ENCODE measurements around the gene RNLS. TPM values are rescaled to one million over a fixed set of nuclear protein-coding genes. Genes with fewer than 3 reads are reported as not detected.

The RNLS gene
- total and polyA plus RNA-seq, 2 of the 4 experiments (the other 2 are of a cell fraction): 4.5 to 7.0 TPM

DNA sequence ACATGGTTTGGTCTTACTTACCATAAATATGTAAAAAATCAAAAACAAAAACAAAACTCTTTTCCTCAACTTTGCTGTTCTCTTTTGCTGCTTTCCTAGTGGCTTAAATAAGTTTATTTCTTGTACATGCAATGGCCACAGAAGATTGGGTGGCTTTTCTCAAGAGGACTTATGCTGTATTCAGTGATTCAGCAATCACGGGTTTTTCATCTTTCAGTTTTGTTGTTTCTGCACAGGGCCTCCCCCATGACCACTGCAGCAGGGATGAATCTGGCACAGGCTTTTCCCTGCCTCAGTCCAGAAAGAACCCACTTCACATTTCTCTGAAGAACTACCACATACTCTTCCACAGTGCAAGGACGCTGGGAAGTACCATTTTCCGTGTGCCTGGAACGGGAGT, 355.0 kb downstream of the RNLS start:
- Histone ChIP-seq H4K8ac (ENCODE audit: low read depth in 2 of 2, low read length in 2 of 2) (peak overlapping the region in 1 of 2 experiments; percentile 26; a peak in 2 of 4 replicates), H3K4me1 (ENCODE audit: control insufficient read depth, insufficient read depth, low read length) (peaks cover 3% of the 10 kb centered on the region; the same call in 1 of the 2 replicates), H2AK9ac (replicated peaks; ENCODE audit: low read depth, low read length, poor library complexity) (no peak overlapping the region), H3K79me1 (ENCODE audit: low read depth in 1 of 2, low read length in 2 of 2) (no peaks in the 10 kb centered on the region), H3K4me2 (ENCODE audit: low read depth, low read length) (no peak overlapping the region), H4K91ac (ENCODE audit: insufficient read depth, low read depth, low read length) (no peak overlapping the region), H3K4ac (ENCODE audit: low read depth, low read length) (no peak overlapping the region; the same call in 1 of the 2 replicates), H3K9ac (ENCODE audit: low read depth, low read length) (no peak overlapping the region), H3K56ac (ENCODE audit: extremely low read depth, insufficient read depth, low read length) (no peak overlapping the region), H3K18ac (ENCODE audit: low read depth, low read length) (no peak overlapping the region), H3K9me1 (ENCODE audit: insufficient read depth, low read length) (0 out of 2 replicates have a peak, but pooled peaks cover 2% of the 10 kb centered on the region), H3K36me3 (ENCODE audit: control insufficient read depth, insufficient read depth, low read length) (no peaks in the 10 kb centered on the region), H3K27ac (ENCODE audit: insufficient read depth, low read length) (no peak overlapping the region), H3K27me3 (ENCODE audit: control insufficient read depth, insufficient read depth, low read length) (no peaks in the 10 kb centered on the region), H4K20me1 (ENCODE audit: insufficient read depth, low read length) (no peaks in the 10 kb centered on the region), H2AK5ac (ENCODE audit: low read depth, low read length) (no peak overlapping the region), H2AFZ (replicated peaks; ENCODE audit: low read length, poor library complexity) (no peak overlapping the region), H2BK20ac (ENCODE audit: low read depth, low read length) (peak overlapping the region; percentile 43; the same call in 1 of the 2 replicates), H4K5ac (ENCODE audit: low read depth, low read length) (no peak overlapping the region), H3K9me3 (ENCODE audit: control insufficient read depth, insufficient read depth, low read length) (no peaks in the 10 kb centered on the region), H2BK120ac (ENCODE audit: low read depth, low read length) (peak overlapping the region; percentile 38), H3K23ac (ENCODE audit: low read depth, low read length) (no peak overlapping the region), H3K14ac (replicated peaks; ENCODE audit: low read depth, low read length) (peak overlapping the region; percentile 68), H3K4me3 (ENCODE audit: insufficient read depth, low read depth, low read length) (no peak overlapping the region), H2BK5ac (ENCODE audit: low read depth, low read length, poor library complexity, severe bottlenecking) (no peak overlapping the region), H2BK15ac (ENCODE audit: low read depth, low read length) (0 out of 3 replicates have a peak overlapping the region, but pooled peaks have one; percentile 3)
- ATAC-seq (ENCODE audit: low read depth): no peak
- POLR2A ChIA-PET (ENCODE audit: unreplicated experiment): no interaction called here
- WGBS, 2 experiments (ENCODE audit: extremely low coverage in 2 of 2, insufficient read length in 1 of 2): no CpG with 5 or more reads among the region's 4 CpGs
- CTCF ChIA-PET: no interaction called here
- dilution Hi-C loops (cut with HindIII; ENCODE audit: low sequenced_read_pairs, unreplicated experiment): no loop called here
- intact Hi-C loops (cut with micrococcal nuclease): no loop called here
- TF ChIP-seq RFX5 (IDR thresholded peaks at IDR 0.05; ENCODE audit: low read depth, low read length): no peak
- no peak for TF ChIP-seq SMC3 (IDR thresholded peaks at IDR 0.05; ENCODE audit: low read depth, low read length)
- TF ChIP-seq CHD1 (IDR thresholded peaks at IDR 0.05; ENCODE audit: low read depth, low read length): no peak
- TF ChIP-seq, protein P1, sequence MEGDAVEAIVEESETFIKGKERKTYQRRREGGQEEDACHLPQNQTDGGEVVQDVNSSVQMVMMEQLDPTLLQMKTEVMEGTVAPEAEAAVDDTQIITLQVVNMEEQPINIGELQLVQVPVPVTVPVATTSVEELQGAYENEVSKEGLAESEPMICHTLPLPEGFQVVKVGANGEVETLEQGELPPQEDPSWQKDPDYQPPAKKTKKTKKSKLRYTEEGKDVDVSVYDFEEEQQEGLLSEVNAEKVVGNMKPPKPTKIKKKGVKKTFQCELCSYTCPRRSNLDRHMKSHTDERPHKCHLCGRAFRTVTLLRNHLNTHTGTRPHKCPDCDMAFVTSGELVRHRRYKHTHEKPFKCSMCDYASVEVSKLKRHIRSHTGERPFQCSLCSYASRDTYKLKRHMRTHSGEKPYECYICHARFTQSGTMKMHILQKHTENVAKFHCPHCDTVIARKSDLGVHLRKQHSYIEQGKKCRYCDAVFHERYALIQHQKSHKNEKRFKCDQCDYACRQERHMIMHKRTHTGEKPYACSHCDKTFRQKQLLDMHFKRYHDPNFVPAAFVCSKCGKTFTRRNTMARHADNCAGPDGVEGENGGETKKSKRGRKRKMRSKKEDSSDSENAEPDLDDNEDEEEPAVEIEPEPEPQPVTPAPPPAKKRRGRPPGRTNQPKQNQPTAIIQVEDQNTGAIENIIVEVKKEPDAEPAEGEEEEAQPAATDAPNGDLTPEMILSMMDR (conservative IDR thresholded peaks at IDR 0.05; ENCODE audit: low read depth, low read length): no peak
- DNase-seq: no peak
- BruUV-seq (replicated peaks): no TSS peak
- in situ Hi-C loops (cut with MboI; ENCODE audit: low sequenced_read_pairs): no loop called here

Data from IMR-90 (cell line).